ENCODE measurements around the gene MAP3K4. TPM values are rescaled to one million over a fixed set of nuclear protein-coding genes. Genes with fewer than 3 reads are reported as not detected.

Gene MAP3K4
- polyA plus RNA-seq, 4 donors = 12.4 to 29.5 (median 18.2) TPM

DNA sequence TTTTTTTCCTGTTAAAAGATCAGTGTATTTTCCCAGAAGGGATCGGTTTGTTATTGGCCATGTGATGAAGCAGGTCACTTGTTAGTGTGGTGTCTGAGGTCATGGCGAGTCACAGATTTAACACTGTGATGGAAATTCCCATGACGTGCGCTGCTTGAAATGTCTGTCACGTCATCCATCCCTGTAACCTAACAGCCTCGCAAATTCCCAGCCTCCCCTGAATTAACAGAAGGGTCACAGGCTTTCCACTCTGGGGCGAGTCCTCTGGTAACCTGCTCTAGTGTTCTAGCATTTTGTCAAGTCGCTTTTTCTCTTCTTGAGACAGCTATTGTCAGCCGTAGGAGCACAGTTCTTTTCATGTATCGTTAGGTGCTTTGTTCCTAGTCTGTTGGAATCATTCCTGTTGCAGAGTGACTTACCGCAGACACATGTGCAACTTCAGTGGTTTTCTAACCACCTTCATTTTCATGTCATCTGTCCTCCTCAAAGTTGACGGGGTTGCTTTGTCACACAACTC lies 137.2 kb downstream of the MAP3K4 start:
- H3K36me3 ChIP-seq (ENCODE audit: control insufficient read depth in 3 of 3, insufficient read depth in 2 of 3, low read depth in 1 of 3, low read length in 3 of 3) = peaks cover 0 to 35% (median 2%) of the 10 kb centered on the region in 3 donors
- no peak for FAIRE-seq
- 82 to 89% (median 86%) methylated on average over 12 of the region's 12 CpGs for WGBS, 3 donors
- H3K4me3 ChIP-seq (ENCODE audit: low read depth in 1 of 3, low read length in 3 of 3) = no peak overlapping the region
- no peak overlapping the region for H3K27ac ChIP-seq (ENCODE audit: low read depth in 1 of 3, low read length in 2 of 3)
- H3K9me3 ChIP-seq (ENCODE audit: control insufficient read depth in 2 of 2, insufficient read depth in 1 of 2, low read depth in 1 of 2, low read length in 1 of 2) = no peaks in the 10 kb centered on the region
- H3K27me3 ChIP-seq (ENCODE audit: control insufficient read depth in 3 of 3, insufficient read depth in 3 of 3, low read length in 3 of 3) = no peaks in the 10 kb centered on the region
- DNase-seq = no peak
- H3K4me1 ChIP-seq (ENCODE audit: control insufficient read depth in 3 of 3, insufficient read depth in 2 of 3, low read depth in 1 of 3, low read length in 2 of 3) = no peaks in the 10 kb centered on the region

DNA sequence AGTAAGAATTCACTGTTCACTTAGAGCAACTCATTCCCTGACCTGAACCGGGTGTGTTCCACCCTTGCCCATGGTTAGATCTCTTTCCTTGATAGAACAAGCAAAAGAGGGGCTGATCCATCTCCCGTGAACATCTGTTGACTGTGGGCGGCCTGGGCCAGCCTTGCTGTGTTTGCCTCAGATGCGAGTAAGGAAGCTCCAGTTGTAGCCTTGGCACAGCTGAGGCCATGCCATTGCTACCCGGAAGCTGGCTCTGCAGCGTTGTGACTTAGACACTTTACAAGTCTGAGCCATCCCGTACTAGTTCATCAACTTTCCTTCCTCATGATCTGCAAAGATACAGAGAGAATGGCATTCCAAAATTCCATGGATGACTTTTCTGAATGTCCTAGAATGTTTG lies 139.0 kb downstream of the MAP3K4 start:
- peaks cover 0 to 41% (median 2%) of the 10 kb centered on the region in 3 donors for H3K36me3 ChIP-seq (ENCODE audit: control insufficient read depth in 3 of 3, insufficient read depth in 2 of 3, low read depth in 1 of 3, low read length in 3 of 3)
- no peak overlapping the region for H3K4me3 ChIP-seq (ENCODE audit: low read depth in 1 of 3, low read length in 3 of 3)
- WGBS, 3 donors = 96% methylated on average over 7 of the region's 7 CpGs
- H3K27me3 ChIP-seq (ENCODE audit: control insufficient read depth in 3 of 3, insufficient read depth in 3 of 3, low read length in 3 of 3) = no peaks in the 10 kb centered on the region
- DNase-seq (no peak), FAIRE-seq (no peak)
- no peak overlapping the region for H3K27ac ChIP-seq (ENCODE audit: low read depth in 1 of 3, low read length in 2 of 3)
- H3K9me3 ChIP-seq (ENCODE audit: control insufficient read depth in 2 of 2, insufficient read depth in 1 of 2, low read depth in 1 of 2, low read length in 1 of 2) = no peaks in the 10 kb centered on the region
- no peaks in the 10 kb centered on the region for H3K4me1 ChIP-seq (ENCODE audit: control insufficient read depth in 3 of 3, insufficient read depth in 2 of 3, low read depth in 1 of 3, low read length in 2 of 3)

DNA sequence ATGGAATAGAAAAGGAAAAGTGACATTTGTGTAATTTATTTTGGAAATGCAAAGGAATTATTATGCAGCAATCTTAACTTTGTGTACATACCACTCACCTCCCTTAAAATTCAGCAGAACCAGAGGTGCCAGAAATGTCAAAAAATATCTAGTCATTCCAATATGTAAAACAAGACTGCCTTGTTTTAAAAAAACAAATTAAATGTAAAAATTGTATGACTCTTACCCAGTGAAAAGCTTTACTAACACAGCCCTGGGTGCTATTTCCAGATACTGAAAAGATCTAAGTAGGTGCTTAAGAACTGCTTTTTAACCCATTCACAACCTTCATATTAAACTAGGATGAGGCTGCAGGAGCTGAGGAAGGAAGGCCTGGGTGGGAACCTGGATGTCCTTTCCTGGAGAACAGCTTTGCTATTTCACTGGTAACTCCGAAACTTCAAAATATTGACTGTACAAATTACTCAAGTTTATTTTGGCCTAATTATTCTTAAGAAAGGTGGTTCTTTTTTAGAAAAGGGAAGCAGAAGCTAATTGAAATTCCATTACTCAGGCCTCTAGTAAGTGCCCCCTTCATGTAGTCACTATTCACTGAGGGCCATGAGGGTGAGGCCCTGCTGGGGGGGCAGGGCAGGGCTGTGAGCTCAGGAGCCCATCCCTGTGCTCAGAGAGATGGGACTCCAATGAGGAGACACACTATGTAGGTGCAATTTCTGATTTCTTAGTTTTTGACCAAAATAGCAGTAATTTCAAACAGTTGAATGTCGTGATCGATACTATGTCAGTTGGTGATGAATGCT lies 139.6 kb downstream of the MAP3K4 start:
- H3K27me3 ChIP-seq (ENCODE audit: control insufficient read depth in 3 of 3, insufficient read depth in 3 of 3, low read length in 3 of 3) = no peaks in the 10 kb centered on the region
- no peak for FAIRE-seq
- no peak overlapping the region for H3K4me3 ChIP-seq (ENCODE audit: low read depth in 1 of 3, low read length in 3 of 3)
- H3K27ac ChIP-seq (ENCODE audit: low read depth in 1 of 3, low read length in 2 of 3) = no peak overlapping the region
- peaks cover 0 to 46% (median 2%) of the 10 kb centered on the region in 3 donors for H3K36me3 ChIP-seq (ENCODE audit: control insufficient read depth in 3 of 3, insufficient read depth in 2 of 3, low read depth in 1 of 3, low read length in 3 of 3)
- WGBS, 3 donors = 96 to 100% (median 96%) methylated on average over 3 of the region's 3 CpGs
- no peaks in the 10 kb centered on the region for H3K4me1 ChIP-seq (ENCODE audit: control insufficient read depth in 3 of 3, insufficient read depth in 2 of 3, low read depth in 1 of 3, low read length in 2 of 3)
- no peaks in the 10 kb centered on the region for H3K9me3 ChIP-seq (ENCODE audit: control insufficient read depth in 2 of 2, insufficient read depth in 1 of 2, low read depth in 1 of 2, low read length in 1 of 2)
- DNase-seq = no peak

DNA sequence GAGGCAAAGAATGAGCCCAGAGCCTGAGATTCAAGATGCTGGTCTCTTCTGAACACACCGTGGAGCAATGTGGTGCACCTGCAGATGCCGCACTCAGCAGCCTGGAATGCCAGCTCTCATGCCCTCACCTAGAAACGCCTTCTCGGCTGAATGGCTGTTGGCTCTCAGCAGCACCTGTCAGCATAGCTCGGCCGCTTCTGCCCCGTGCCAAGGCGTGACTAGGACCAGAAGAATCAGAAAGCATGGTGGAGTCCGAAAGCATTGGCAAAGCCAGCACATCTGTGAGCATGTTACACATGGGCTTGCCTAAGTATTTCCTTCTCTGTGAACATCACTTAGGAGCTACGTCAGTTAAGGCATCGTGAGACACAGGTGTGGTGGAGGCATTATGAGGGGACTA lies 140.8 kb downstream of the MAP3K4 start:
- no peaks in the 10 kb centered on the region for H3K27me3 ChIP-seq (ENCODE audit: control insufficient read depth in 3 of 3, insufficient read depth in 3 of 3, low read length in 3 of 3)
- H3K27ac ChIP-seq (ENCODE audit: low read depth in 1 of 3, low read length in 2 of 3) = no peak overlapping the region
- DNase-seq (no peak), FAIRE-seq (no peak)
- no peak overlapping the region for H3K4me3 ChIP-seq (ENCODE audit: low read depth in 1 of 3, low read length in 3 of 3)
- peaks cover 0 to 47% (median 2%) of the 10 kb centered on the region in 3 donors for H3K36me3 ChIP-seq (ENCODE audit: control insufficient read depth in 3 of 3, insufficient read depth in 2 of 3, low read depth in 1 of 3, low read length in 3 of 3)
- H3K9me3 ChIP-seq (ENCODE audit: control insufficient read depth in 2 of 2, insufficient read depth in 1 of 2, low read depth in 1 of 2, low read length in 1 of 2) = no peaks in the 10 kb centered on the region
- no peaks in the 10 kb centered on the region for H3K4me1 ChIP-seq (ENCODE audit: control insufficient read depth in 3 of 3, insufficient read depth in 2 of 3, low read depth in 1 of 3, low read length in 2 of 3)
- WGBS, 3 donors = 94 to 97% (median 96%) methylated on average over 11 of the region's 11 CpGs

DNA sequence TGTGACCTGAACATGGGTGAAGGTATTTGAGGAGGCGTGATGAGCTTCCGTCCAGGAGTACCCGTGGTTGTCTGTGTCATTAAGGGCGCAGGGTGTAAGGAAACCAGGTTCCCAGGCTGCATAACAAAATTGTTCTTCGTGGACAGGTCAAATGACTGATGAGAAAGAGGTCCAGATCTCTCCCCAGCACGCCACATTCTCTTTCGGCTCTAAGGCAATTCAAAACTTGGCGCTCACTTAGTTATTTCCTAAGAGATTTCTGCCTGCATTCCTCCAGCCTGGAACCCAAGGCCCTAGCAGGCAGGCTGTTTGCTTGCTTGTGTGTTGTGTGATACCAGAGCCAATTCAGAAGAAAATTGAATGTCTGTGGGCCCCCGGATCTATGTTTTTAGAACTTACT lies 142.4 kb downstream of the MAP3K4 start:
- 89 to 96% (median 91%) methylated on average over 9 of the region's 9 CpGs for WGBS, 3 donors
- Histone ChIP-seq H3K36me3 (ENCODE audit: control insufficient read depth in 3 of 3, insufficient read depth in 2 of 3, low read depth in 1 of 3, low read length in 3 of 3) (peaks cover 0 to 44% (median 2%) of the 10 kb centered on the region in 3 donors), H3K27ac (ENCODE audit: low read depth in 1 of 3, low read length in 2 of 3) (no peak overlapping the region)

DNA sequence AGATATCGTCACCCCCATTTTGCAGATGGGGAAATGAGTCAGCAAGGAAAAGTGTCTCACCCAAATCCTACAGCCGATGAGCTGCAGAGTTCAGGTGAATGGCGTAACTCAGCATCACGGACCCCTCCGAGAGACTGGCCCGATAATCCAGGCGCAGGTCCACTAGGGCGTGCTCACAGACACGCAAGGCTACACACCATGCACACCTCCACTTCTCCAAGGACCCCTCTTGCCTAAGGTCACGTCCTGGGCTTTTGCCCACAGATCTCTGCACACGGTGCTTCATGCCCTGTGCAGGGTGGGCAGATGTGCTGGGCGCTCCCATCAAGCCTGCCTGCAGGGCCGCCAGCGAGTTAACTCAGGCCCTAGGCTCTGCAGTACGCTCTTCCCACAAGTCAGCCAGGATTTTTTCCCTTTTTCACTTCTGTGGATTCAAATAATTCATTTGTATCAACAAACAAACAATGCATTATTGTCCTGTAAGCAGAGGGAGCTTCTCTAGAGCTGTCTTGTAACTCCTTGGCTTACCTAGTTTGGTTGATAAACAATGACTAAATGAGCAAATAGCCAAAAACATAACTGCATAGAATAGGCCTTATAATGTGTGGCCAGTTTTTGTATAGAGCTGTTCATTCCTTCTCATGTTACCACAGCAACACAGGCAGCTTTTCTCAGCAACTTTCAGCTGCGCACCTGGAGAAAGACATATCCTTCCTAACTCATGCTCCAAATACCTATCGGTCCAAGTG lies 143.2 kb downstream of the MAP3K4 start:
- H3K9me3 ChIP-seq (ENCODE audit: control insufficient read depth in 2 of 2, insufficient read depth in 1 of 2, low read depth in 1 of 2, low read length in 1 of 2) = no peaks in the 10 kb centered on the region
- WGBS, 3 donors = 95 to 97% (median 96%) methylated on average over 17 of the region's 17 CpGs
- H3K4me1 ChIP-seq (ENCODE audit: control insufficient read depth in 3 of 3, insufficient read depth in 2 of 3, low read depth in 1 of 3, low read length in 2 of 3) = no peaks in the 10 kb centered on the region
- H3K4me3 ChIP-seq (ENCODE audit: low read depth in 1 of 3, low read length in 3 of 3) = no peak overlapping the region
- no peak overlapping the region for H3K27ac ChIP-seq (ENCODE audit: low read depth in 1 of 3, low read length in 2 of 3)
- DNase-seq (no peak), FAIRE-seq (no peak)
- no peaks in the 10 kb centered on the region for H3K27me3 ChIP-seq (ENCODE audit: control insufficient read depth in 3 of 3, insufficient read depth in 3 of 3, low read length in 3 of 3)
- H3K36me3 ChIP-seq (ENCODE audit: control insufficient read depth in 3 of 3, insufficient read depth in 2 of 3, low read depth in 1 of 3, low read length in 3 of 3) = peaks cover 0 to 44% (median 2%) of the 10 kb centered on the region in 3 donors

More for the DNA sequence above, 142.4 kb downstream of the MAP3K4 start:
- H3K4me1 ChIP-seq (ENCODE audit: control insufficient read depth in 3 of 3, insufficient read depth in 2 of 3, low read depth in 1 of 3, low read length in 2 of 3) = no peaks in the 10 kb centered on the region
- no peaks in the 10 kb centered on the region for H3K27me3 ChIP-seq (ENCODE audit: control insufficient read depth in 3 of 3, insufficient read depth in 3 of 3, low read length in 3 of 3)
- no peak overlapping the region for H3K4me3 ChIP-seq (ENCODE audit: low read depth in 1 of 3, low read length in 3 of 3)
- H3K9me3 ChIP-seq (ENCODE audit: control insufficient read depth in 2 of 2, insufficient read depth in 1 of 2, low read depth in 1 of 2, low read length in 1 of 2) = no peaks in the 10 kb centered on the region
- DNase-seq (no peak), FAIRE-seq (no peak)

DNA sequence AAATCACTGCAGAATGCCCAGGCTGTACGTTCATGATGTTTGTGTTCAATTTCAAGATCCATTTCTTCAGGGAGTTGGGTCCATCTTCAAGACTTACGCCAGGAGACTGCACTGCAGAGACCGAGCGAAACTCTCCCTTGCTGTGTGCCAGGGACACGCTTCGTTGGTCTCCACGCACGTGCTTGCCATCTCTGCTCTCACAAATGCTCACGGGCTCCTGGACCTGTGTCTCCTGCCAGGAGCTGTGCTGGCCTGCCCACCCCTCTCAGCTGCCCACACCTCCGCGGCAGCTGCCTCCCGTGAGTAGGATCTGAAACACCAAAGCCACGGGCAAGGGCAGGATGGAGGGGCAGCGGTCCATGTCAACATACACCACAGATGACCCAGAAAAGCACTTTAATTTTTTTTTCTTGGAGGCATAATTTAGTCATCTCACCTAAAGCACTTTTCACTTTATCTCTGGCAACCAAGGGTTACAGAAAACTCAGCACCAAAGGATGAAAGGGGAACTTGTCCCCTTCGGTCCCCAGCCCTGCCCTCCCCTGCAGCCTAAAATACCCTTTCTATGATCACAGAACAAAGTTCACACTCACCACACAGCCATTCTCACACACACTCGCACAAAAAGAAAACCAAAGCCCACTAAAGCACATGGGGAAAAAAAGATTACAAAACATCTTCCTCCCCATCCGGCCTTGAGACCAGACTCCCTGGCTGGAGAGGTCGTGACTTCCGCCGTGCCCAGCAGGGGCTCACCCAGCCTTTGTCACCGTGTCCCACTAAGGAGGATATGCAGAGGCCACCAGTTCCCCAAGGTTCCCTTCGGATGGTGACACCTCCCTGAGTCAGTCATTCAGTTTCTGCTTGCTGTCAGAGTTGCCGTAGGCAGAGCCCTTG lies 144.4 kb downstream of the MAP3K4 start:
- Histone ChIP-seq H3K36me3 (ENCODE audit: control insufficient read depth in 3 of 3, insufficient read depth in 2 of 3, low read depth in 1 of 3, low read length in 3 of 3) (peaks cover 0 to 41% (median 0%) of the 10 kb centered on the region in 3 donors), H3K27me3 (ENCODE audit: control insufficient read depth in 3 of 3, insufficient read depth in 3 of 3, low read length in 3 of 3) (no peaks in the 10 kb centered on the region), H3K9me3 (ENCODE audit: control insufficient read depth in 2 of 2, insufficient read depth in 1 of 2, low read depth in 1 of 2, low read length in 1 of 2) (no peaks in the 10 kb centered on the region), H3K4me3 (ENCODE audit: low read depth in 1 of 3, low read length in 3 of 3) (no peak overlapping the region), H3K4me1 (ENCODE audit: control insufficient read depth in 3 of 3, insufficient read depth in 2 of 3, low read depth in 1 of 3, low read length in 2 of 3) (no peaks in the 10 kb centered on the region), H3K27ac (ENCODE audit: low read depth in 1 of 3, low read length in 2 of 3) (no peak overlapping the region)
- FAIRE-seq (no peak), DNase-seq (no peak)
- 80 to 86% (median 83%) methylated on average over 23 of the region's 23 CpGs for WGBS, 3 donors

DNA sequence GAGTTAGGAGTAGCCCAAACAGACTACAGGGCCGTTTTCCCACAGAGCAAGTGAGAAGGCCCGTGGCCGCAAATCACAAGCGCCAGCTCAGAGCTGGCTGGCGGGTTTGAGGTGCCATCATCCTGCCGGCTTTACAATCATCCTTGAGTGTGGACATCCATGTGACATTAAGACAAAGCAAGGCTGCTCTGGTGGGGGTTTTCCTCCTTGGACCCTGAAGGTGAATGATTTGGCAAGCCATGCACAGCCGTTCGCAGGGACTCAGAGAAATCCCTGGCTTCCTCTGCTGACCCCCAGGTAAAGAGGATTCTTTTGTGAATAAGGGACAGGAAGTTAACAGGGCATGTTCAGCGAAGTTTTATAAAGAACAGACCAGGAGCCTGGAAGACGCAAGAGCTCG lies 145.1 kb downstream of the MAP3K4 start:
- Histone ChIP-seq H3K4me1 (ENCODE audit: control insufficient read depth in 3 of 3, insufficient read depth in 2 of 3, low read depth in 1 of 3, low read length in 2 of 3) (no peaks in the 10 kb centered on the region), H3K9me3 (ENCODE audit: control insufficient read depth in 2 of 2, insufficient read depth in 1 of 2, low read depth in 1 of 2, low read length in 1 of 2) (no peaks in the 10 kb centered on the region), H3K36me3 (ENCODE audit: control insufficient read depth in 3 of 3, insufficient read depth in 2 of 3, low read depth in 1 of 3, low read length in 3 of 3) (peaks cover 0 to 41% (median 0%) of the 10 kb centered on the region in 3 donors), H3K27me3 (ENCODE audit: control insufficient read depth in 3 of 3, insufficient read depth in 3 of 3, low read length in 3 of 3) (no peaks in the 10 kb centered on the region), H3K27ac (ENCODE audit: low read depth in 1 of 3, low read length in 2 of 3) (no peak overlapping the region), H3K4me3 (ENCODE audit: low read depth in 1 of 3, low read length in 3 of 3) (no peak overlapping the region)
- DNase-seq = no peak
- no peak for FAIRE-seq
- WGBS, 3 donors = 91 to 95% (median 93%) methylated on average over 11 of the region's 11 CpGs
